SK-N-SH (cell line): ENCODE measurements around the gene TCEA2. TPM values are rescaled to one million over a fixed set of nuclear protein-coding genes. Genes with fewer than 3 reads are reported as not detected.

ENCODE experiments used
- CTCF ChIA-PET: fragments of 300-600, 350-600 bp; formaldehyde crosslinking; extraction: SDS; loops from one replicate; lab custom pipeline; 2021; lab: Yijun Ruan, JAX
- POLR2A ChIA-PET: fragments of 350-600 bp; sonication (Branson Sonifier 250); formaldehyde crosslinking; extraction: SDS; loops from one replicate; lab custom pipeline; 2020; ENCODE audit warnings: antibody characterized with exemption, inconsistent platforms; lab: Yijun Ruan, JAX
- DNase-seq: peaks from one replicate; pipeline ENCODE4 v3.0.0; 2012
- H2AFZ ChIP-seq: fragments of 200-600 bp; sonication (generic); 2 replicates; pipeline ENCODE4 v1.8.1; 2016; ENCODE audit warnings: antibody characterized with exemption, mild to moderate bottlenecking, low read depth
- H3F3A ChIP-seq: fragments of 200-600 bp; sonication (generic); replicated peaks from 2 replicates; pipeline ENCODE3; 2016; ENCODE audit warnings: antibody characterized with exemption, mild to moderate bottlenecking; ENCODE audit not compliant: insufficient read depth
- H3K27ac ChIP-seq, 2 experiments: fragments of 200-500 bp in 1 of 2; fragments of 200-600 bp in 1 of 2; sonication (Bioruptor generic) in 1 of 2; sonication (generic), shearing (Covaris generic) in 1 of 2; 2 replicates each; pipeline versions ENCODE4 v1.5.1 to v1.6.1; 2014 to 2016; ENCODE audit warnings: low read depth in 2 of 2, inconsistent platforms in 1 of 2, low read length in 1 of 2, mild to moderate bottlenecking in 1 of 2, mixed read lengths in 1 of 2
- H3K27me3 ChIP-seq: fragments of 200-600 bp; sonication (generic), shearing (Covaris generic); 2 replicates; pipeline ENCODE4 v1.6.1; 2016; ENCODE audit warnings: mixed run types; ENCODE audit not compliant: insufficient read depth
- H3K36me3 ChIP-seq, 2 experiments: fragments of 200-500 bp in 1 of 2; fragments of 200-600 bp in 1 of 2; sonication (Bioruptor generic) in 1 of 2; sonication (generic) in 1 of 2; replicated peaks in 1 of 2; 2 replicates each; pipeline versions ENCODE3 to v1.5.1; 2014 to 2016; ENCODE audit warnings: low read length in 1 of 2, mild to moderate bottlenecking in 1 of 2; ENCODE audit not compliant: insufficient read depth in 2 of 2, control insufficient read depth in 1 of 2
- H3K4me1 ChIP-seq, 2 experiments: fragments of 200-500 bp in 1 of 2; fragments of 200-600 bp in 1 of 2; sonication (Bioruptor generic) in 1 of 2; sonication (generic), shearing (Covaris generic) in 1 of 2; 2 replicates each; pipeline versions ENCODE4 v1.5.1 to v1.6.1; 2014 to 2016; ENCODE audit warnings: low read depth in 1 of 2, low read length in 1 of 2, mixed run types in 1 of 2; ENCODE audit not compliant: insufficient read depth in 2 of 2, control insufficient read depth in 1 of 2
- H3K4me2 ChIP-seq: fragments of 200-600 bp; sonication (generic), shearing (Covaris generic); 2 replicates; pipeline ENCODE4 v1.6.1; 2017; ENCODE audit warnings: mixed run types
- H3K4me3 ChIP-seq, 2 experiments: fragments of 200-500 bp in 1 of 2; fragments of 200-600 bp in 1 of 2; sonication (Bioruptor generic) in 1 of 2; sonication (generic), shearing (Covaris generic) in 1 of 2; 2 replicates each; pipeline versions ENCODE4 v1.5.1 to v1.8.1; 2014 to 2016; ENCODE audit warnings: low read depth in 2 of 2, inconsistent platforms in 1 of 2, low read length in 1 of 2, mild to moderate bottlenecking in 1 of 2, mixed read lengths in 1 of 2, moderate library complexity in 1 of 2
- H3K79me2 ChIP-seq: fragments of 200-600 bp; sonication (generic); 2 replicates; pipeline ENCODE4 v1.8.1; 2017; ENCODE audit warnings: mild to moderate bottlenecking; ENCODE audit not compliant: insufficient read depth
- H3K9ac ChIP-seq: fragments of 200-600 bp; sonication (generic); 2 replicates; pipeline ENCODE4 v1.6.1; 2017; ENCODE audit warnings: mixed run types
- H3K9me2 ChIP-seq: fragments of 200-600 bp; sonication (generic); 2 replicates; pipeline ENCODE4 v1.6.1; 2017; ENCODE audit warnings: mixed run types
- H3K9me3 ChIP-seq: fragments of 200-600 bp; sonication (generic); 2 replicates; pipeline ENCODE4 v1.6.1; 2017; ENCODE audit warnings: mixed run types, mild to moderate bottlenecking, moderate library complexity
- H4K20me1 ChIP-seq: fragments of 200-600 bp; sonication (generic); 2 replicates; pipeline ENCODE4 v1.6.1; 2017; ENCODE audit warnings: mild to moderate bottlenecking, mixed run types; ENCODE audit not compliant: insufficient read depth
- CHD2 ChIP-seq: fragments of 150-350 bp; IDR thresholded peaks from 2 replicates; pipeline ENCODE4 v1.6.1; 2018; ENCODE audit warnings: low read length; ENCODE audit not compliant: partially characterized antibody
- ELF1 ChIP-seq: IDR thresholded peaks from 2 replicates; pipeline ENCODE4 v1.4.0; 2012
- EP300 ChIP-seq, 2 experiments: IDR thresholded peaks; 2 replicates each; pipeline versions ENCODE4 v1.4.0 to v1.6.1; 2012; ENCODE audit warnings: borderline replicate concordance in 1 of 2, low read depth in 1 of 2, low read length in 1 of 2
- FOXM1 ChIP-seq: IDR thresholded peaks from 2 replicates; pipeline ENCODE4 v1.4.0; 2012; ENCODE audit warnings: low read depth, mild to moderate bottlenecking
- GATA2 ChIP-seq: sonication (generic); formaldehyde crosslinking; IDR thresholded peaks from 2 replicates; pipeline ENCODE4 v1.5.0; 2020; ENCODE audit warnings: mild to moderate bottlenecking, missing genetic modification reagents
- IRF3 ChIP-seq: fragments of 150-350 bp; IDR thresholded peaks from 2 replicates; pipeline ENCODE4 v1.6.1; 2016; ENCODE audit warnings: mild to moderate bottlenecking, low read depth, low read length
- JUND ChIP-seq: IDR thresholded peaks from 2 replicates; pipeline ENCODE4 v1.4.0; 2012
- MAX ChIP-seq: IDR thresholded peaks from 2 replicates; pipeline ENCODE4 v1.4.0; 2012; ENCODE audit warnings: low read depth
- MEF2A ChIP-seq: IDR thresholded peaks from 2 replicates; pipeline ENCODE4 v1.4.0; 2012; ENCODE audit warnings: low read depth, borderline replicate concordance
- MXI1 ChIP-seq: IDR thresholded peaks from 2 replicates; pipeline ENCODE4 v1.6.1; 2012; ENCODE audit warnings: mild to moderate bottlenecking, low read depth, low read length, improper control_type of control experiment
- NFIC ChIP-seq: IDR thresholded peaks from 2 replicates; pipeline ENCODE4 v1.4.0; 2012; ENCODE audit warnings: borderline replicate concordance
- NRF1 ChIP-seq: IDR thresholded peaks from 2 replicates; pipeline ENCODE4 v1.6.1; 2012; ENCODE audit warnings: low read depth, mild to moderate bottlenecking, low read length
- PBX3 ChIP-seq: IDR thresholded peaks from 2 replicates; pipeline ENCODE4; 2012
- POLR2AphosphoS5 ChIP-seq: IDR thresholded peaks from 2 replicates; pipeline ENCODE4 v1.6.1; 2012; ENCODE audit warnings: low read depth, low read length
- RCOR1 ChIP-seq: fragments of 150-350 bp; IDR thresholded peaks from 2 replicates; pipeline ENCODE4 v1.6.1; 2017; ENCODE audit warnings: antibody characterized with exemption, low read length
- RFX5 ChIP-seq: IDR thresholded peaks from 2 replicates; pipeline ENCODE4 v1.6.1; 2012; ENCODE audit warnings: mild to moderate bottlenecking, improper control_type of control experiment, low read length
- RXRA ChIP-seq: IDR thresholded peaks from 2 replicates; pipeline ENCODE4 v1.4.0; 2012; ENCODE audit warnings: low read depth, mild to moderate bottlenecking, borderline replicate concordance
- TAF1 ChIP-seq: IDR thresholded peaks from 2 replicates; pipeline ENCODE4 v1.6.1; 2012; ENCODE audit warnings: low read depth, mild to moderate bottlenecking, low read length, moderate library complexity, borderline replicate concordance
- USF1 ChIP-seq: IDR thresholded peaks from 2 replicates; pipeline ENCODE4 v1.4.0; 2012; ENCODE audit warnings: low read depth, borderline replicate concordance
- YY1 ChIP-seq: IDR thresholded peaks from 2 replicates; pipeline ENCODE4 v1.4.0; 2012; ENCODE audit warnings: low read depth, mild to moderate bottlenecking
- WGBS: methylation state at CpG from one replicate; pipeline ENCODE4 v1.1.6; 2017; ENCODE audit warnings: low lambda C conversion rate; 5-methylcytosine and 5-hydroxymethylcytosine counted together
- polyA plus RNA-seq, 3 experiments: library from polyadenylated mRNA; depleted of rRNA; stranded (reverse); fragments of >200 nt; gene quantifications; 2 replicates each; pipeline ENCODE4 v1.2.3, GENCODE V29; 2012

The TCEA2 gene
- polyA plus RNA-seq, 1 of the 3 experiments (the other 2 are of a cell fraction) = 98.9 TPM

- TF ChIP-seq CHD2 (no peak), MAX (no peak)
These were observed 32.4 kb upstream of the TCEA2 start (continued) for GRCh38 chr20:64030371-64031134.

- H3K36me3 ChIP-seq = peaks cover 5 to 61% of the 10 kb centered on the region in 2 experiments
- POLR2A ChIA-PET = no interaction called here
These were observed 31.1 kb upstream of the TCEA2 start for GRCh38 chr20:64031822-64032314.

GRCh38 chr20:64032706-64033624 is 30.0 kb upstream of the TCEA2 start:
- ChIA-PET CTCF (interaction anchor here (1.1 kb wide), 1 partner anchor 52 kb away, joined by 3 read pairs; the partner anchor contains the start of gene PRPF6), POLR2A (no interaction called here)
- Histone ChIP-seq H3K9ac (no peak overlapping the region), H3K79me2 (no peaks in the 10 kb centered on the region), H2AFZ (no peak overlapping the region), H3F3A (no peaks in the 10 kb centered on the region), H3K9me3 (no peaks in the 10 kb centered on the region), H3K9me2 (no peaks in the 10 kb centered on the region), H3K4me3 (no peak overlapping the region), H3K36me3 (peaks cover 3 to 50% of the 10 kb centered on the region in 2 experiments), H3K4me1 (peaks cover 0 to 2% of the 10 kb centered on the region in 2 experiments; a peak in 1 of 4 replicates), H3K27me3 (no peaks in the 10 kb centered on the region), H3K4me2 (no peak overlapping the region), H4K20me1 (0 out of 2 replicates have a peak, but pooled peaks cover 10% of the 10 kb centered on the region), H3K27ac (no peak overlapping the region)
- peak; percentile 24 for DNase-seq
- WGBS = 89% methylated on average over 22 of the region's 31 CpGs
- TF ChIP-seq POLR2AphosphoS5 (no peak), TAF1 (no peak), CHD2 (no peak), FOXM1 (no peak), RFX5 (no peak), NRF1 (no peak), RXRA (no peak), EP300 (IDR thresholded peaks at IDR 0.05; ENCODE audit: borderline replicate concordance in 1 of 2, low read depth in 1 of 2, low read length in 1 of 2) (no peak), MEF2A (no peak), JUND (no peak), PBX3 (no peak), MXI1 (no peak), YY1 (no peak), IRF3 (no peak), USF1 (no peak)

More at GRCh38 chr20:64031822-64032314, 31.1 kb upstream of the TCEA2 start:
- H3K4me3 ChIP-seq = no peak overlapping the region
- DNase-seq = peak; percentile 16
- no peak overlapping the region for H3K9ac ChIP-seq
- H3F3A ChIP-seq = no peaks in the 10 kb centered on the region
- H2AFZ ChIP-seq = no peak overlapping the region
- no peak overlapping the region for H3K4me2 ChIP-seq
- H3K4me1 ChIP-seq = peaks cover 0 to 11% of the 10 kb centered on the region in 2 experiments; a peak in 1 of 4 replicates
- CTCF ChIA-PET = no interaction called here
- H3K27ac ChIP-seq = no peak overlapping the region
- H4K20me1 ChIP-seq = 0 out of 2 replicates have a peak, but pooled peaks cover 7% of the 10 kb centered on the region
- H3K27me3 ChIP-seq = no peaks in the 10 kb centered on the region
- no peaks in the 10 kb centered on the region for H3K79me2 ChIP-seq
- no peaks in the 10 kb centered on the region for H3K9me3 ChIP-seq
- no peaks in the 10 kb centered on the region for H3K9me2 ChIP-seq
- TF ChIP-seq NFIC = no peak
- TF ChIP-seq ELF1 = no peak
- TF ChIP-seq GATA2 (CRISPR knock-in tag) = no peak
- no peak for TF ChIP-seq RCOR1
- 94% methylated on average over 6 of the region's 19 CpGs for WGBS
